Measurements from ENCODE around the gene CETN2.
"Not testable (repeated sequence)": the region's sequence is repeated elsewhere in the genome, so short reads cannot be mapped to it uniquely, and the experiment has no call there.

- not testable (repeated sequence) for TF ChIP-seq CTCF (IDR thresholded peaks at IDR 0.05; ENCODE audit: insufficient read depth, low read depth, low read length); EZH2 (IDR thresholded peaks at IDR 0.05; ENCODE audit: insufficient read depth, low read length)
Measured at GRCh38 chrX:152835470-152835869, 4.9 kb upstream of the CETN2 start.

All from astrocyte (in vitro differentiated cells and primary cell).